HepG2 (cell line): Measurements from ENCODE around the gene CTU2. TPM values are rescaled to one million over a fixed set of nuclear protein-coding genes. Genes with fewer than 3 reads are reported as not detected.
A peak's percentile ranks its signal among the peaks of the same experiment; 100 is the strongest.

Source experiments
- BCLAF1 ChIP-seq: fragments of 450-650 bp; IDR thresholded peaks from 2 replicates; pipeline ENCODE4 v1.6.1; 2017; ENCODE audit warnings: mild to moderate bottlenecking
- CBX5 ChIP-seq: sonication (generic); formaldehyde crosslinking; IDR thresholded peaks from 2 replicates; pipeline ENCODE4 v1.4.0; 2020; ENCODE audit warnings: missing genetic modification reagents, borderline replicate concordance
- E2F5 ChIP-seq: sonication (generic); formaldehyde crosslinking; conservative IDR thresholded peaks from 2 replicates; pipeline ENCODE4 v1.4.0; 2020; ENCODE audit warnings: missing genetic modification reagents
- FUBP1 ChIP-seq: sonication (generic); formaldehyde crosslinking; IDR thresholded peaks from 2 replicates; pipeline ENCODE4 v1.5.1; 2020; ENCODE audit warnings: missing genetic modification reagents, mild to moderate bottlenecking, borderline replicate concordance
- GTF3A ChIP-seq: sonication (generic); formaldehyde crosslinking; conservative IDR thresholded peaks from 2 replicates; pipeline ENCODE4 v1.4.0; 2020; ENCODE audit warnings: mild to moderate bottlenecking, missing genetic modification reagents
- MED8 ChIP-seq: sonication (generic); formaldehyde crosslinking; IDR thresholded peaks from 2 replicates; pipeline ENCODE4 v1.8.1; 2023; ENCODE audit warnings: mild to moderate bottlenecking, missing genetic modification reagents; ENCODE audit not compliant: insufficient replicate concordance
- STAG1 ChIP-seq: sonication (generic); formaldehyde crosslinking; IDR thresholded peaks from 2 replicates; pipeline ENCODE4 v1.4.0; 2020; ENCODE audit warnings: missing genetic modification reagents
- TOPORS ChIP-seq: sonication (generic); formaldehyde crosslinking; IDR thresholded peaks from 2 replicates; pipeline ENCODE4 v1.8.0; 2023; ENCODE audit warnings: mild to moderate bottlenecking, missing genetic modification reagents
- TSC22D2 ChIP-seq: sonication (generic); formaldehyde crosslinking; IDR thresholded peaks from 2 replicates; pipeline ENCODE4 v1.5.1; 2020; ENCODE audit warnings: missing genetic modification reagents, mild to moderate bottlenecking, borderline replicate concordance
- ZBTB42 ChIP-seq: sonication (generic); formaldehyde crosslinking; IDR thresholded peaks from 2 replicates; pipeline ENCODE4 v1.5.0; 2020; ENCODE audit warnings: mild to moderate bottlenecking, missing genetic modification reagents
- ZBTB49 ChIP-seq: sonication (generic); formaldehyde crosslinking; IDR thresholded peaks from 2 replicates; pipeline ENCODE4 v1.4.0; 2020; ENCODE audit warnings: missing genetic modification reagents, borderline replicate concordance
- ZGPAT ChIP-seq: IDR thresholded peaks from 2 replicates; pipeline ENCODE4 v1.6.1; 2016; ENCODE audit warnings: mild to moderate bottlenecking
- ZNF12 ChIP-seq: sonication (generic); formaldehyde crosslinking; IDR thresholded peaks from 2 replicates; pipeline ENCODE4 v1.5.0; 2020; ENCODE audit warnings: missing genetic modification reagents
- ZNF138 ChIP-seq: sonication (generic); formaldehyde crosslinking; IDR thresholded peaks from 2 replicates; pipeline ENCODE4 v1.5.0; 2020; ENCODE audit warnings: mild to moderate bottlenecking, low read depth, missing genetic modification reagents
- ZNF225 ChIP-seq: sonication (generic); formaldehyde crosslinking; IDR thresholded peaks from 2 replicates; pipeline ENCODE4 v1.4.0; 2020; ENCODE audit warnings: mild to moderate bottlenecking, missing genetic modification reagents
- ZNF24 ChIP-seq: fragments of 450-650 bp; IDR thresholded peaks from 2 replicates; pipeline ENCODE4 v1.6.1; 2017; ENCODE audit warnings: antibody characterized with exemption, mild to moderate bottlenecking
- ZNF781 ChIP-seq: sonication (generic); formaldehyde crosslinking; IDR thresholded peaks from 2 replicates; pipeline ENCODE4 v1.5.1; 2020; ENCODE audit warnings: borderline replicate concordance, mild to moderate bottlenecking, missing genetic modification reagents; ENCODE audit errors: not compliant biosample characterization
- ZNF816 ChIP-seq: sonication (generic); formaldehyde crosslinking; IDR thresholded peaks from 2 replicates; pipeline ENCODE4 v1.8.0; 2022; ENCODE audit warnings: missing genetic modification reagents, mild to moderate bottlenecking, borderline replicate concordance
- polyA plus RNA-seq, 8 experiments: library from polyadenylated mRNA; depleted of rRNA in 3 of 8; stranded (reverse) in 7 of 8; unstranded in 1 of 8; fragments of >200 nt; fragmentation: Illumina TruSeq in 4 of 8; extraction: Trizol in 4 of 8; gene quantifications; 2 replicates each; pipeline versions ENCODE4 v1.2.1 to v1.2.3, GENCODE V29; 2011 to 2016; ENCODE audit warnings: low read depth in 4 of 8, missing spikeins in 1 of 8, mixed read lengths in 1 of 8; ENCODE audit not compliant: insufficient read depth in 1 of 8
- total RNA-seq, 5 experiments: library from RNA; depleted of rRNA; stranded (reverse); fragments of >200 nt; fragmentation: Illumina TruSeq; extraction: Trizol; gene quantifications; 2 replicates each; pipeline ENCODE4 v1.2.3, GENCODE V29; 2016; ENCODE audit warnings: low read depth in 1 of 5

The CTU2 gene
- total and polyA plus RNA-seq, 2 of the 13 experiments (the other 11 are each of a cell fraction or from before 2014, with no cell fraction given) = 13.3 to 21.9 TPM

GRCh38 chr16:88686439-88687253 is 19.7 kb upstream of the CTU2 start, which contains the start of gene SNAI3 (continued):
- no peak for TF ChIP-seq FUBP1
- TF ChIP-seq ZNF781 = no peak
- peak; percentile 46; the same call in 1 of the 2 replicates for TF ChIP-seq E2F5 (CRISPR knock-in tag)
- peak; percentile 4; the same call in 1 of the 2 replicates for TF ChIP-seq ZNF816
- TF ChIP-seq ZNF24 = no peak
- TF ChIP-seq ZBTB42 (CRISPR knock-in tag) = 0 out of 2 replicates have a peak, but pooled peaks have one; percentile 85
- no peak for TF ChIP-seq TOPORS (CRISPR knock-in tag)
- 0 out of 2 replicates have a peak, but pooled peaks have one; percentile 51 for TF ChIP-seq ZBTB49 (CRISPR knock-in tag)
- TF ChIP-seq MED8 (CRISPR knock-in tag) = no peak
- TF ChIP-seq ZNF138 (CRISPR knock-in tag) = peak; percentile 45; the same call in 1 of the 2 replicates
- peak; percentile 76 for TF ChIP-seq ZGPAT (CRISPR knock-in tag)
- TF ChIP-seq BCLAF1 = no peak
- TF ChIP-seq CBX5 (CRISPR knock-in tag) = no peak; the same call in 1 of the 2 replicates
- no peak for TF ChIP-seq STAG1
- TF ChIP-seq GTF3A (CRISPR knock-in tag) = 0 out of 2 replicates have a peak, but pooled peaks have one; percentile 58
- TF ChIP-seq TSC22D2 (CRISPR knock-in tag) = no peak
- TF ChIP-seq ZNF225 (CRISPR knock-in tag) = peak; percentile 31; the same call in 1 of the 2 replicates
- 0 out of 2 replicates have a peak, but pooled peaks have one; percentile 37 for TF ChIP-seq ZNF12 (CRISPR knock-in tag)
